ENCODE data around the gene BAHCC1. TPM values are rescaled to one million over a fixed set of nuclear protein-coding genes. Genes with fewer than 3 reads are reported as not detected.

The BAHCC1 gene
- total RNA-seq, 1 donor from 2014 or later = 74.3 TPM

- Mint-ChIP-seq H3K36me3 (no peaks in the 10 kb centered on the region), H3K9me3 (no peaks in the 10 kb centered on the region), H3K4me1 (ENCODE audit: unreplicated experiment) (peaks cover 33% of the 10 kb centered on the region), H3K27me3 (peaks cover 13% of the 10 kb centered on the region), H3K27ac (no peak overlapping the region), H3K4me3 (no peak overlapping the region)
- no peak for DNase-seq (ENCODE audit: extremely low spot score, unreplicated experiment)
- TF ChIP-seq CTCF (conservative IDR thresholded peaks at IDR 0.05) = no peak
Measured at GRCh38 chr17:81492706-81493105, 97.4 kb downstream of the BAHCC1 start.

GRCh38 chr17:81493198-81494038 is 98.2 kb downstream of the BAHCC1 start:
- Mint-ChIP-seq H3K27me3 (peaks cover 13% of the 10 kb centered on the region), H3K9me3 (no peaks in the 10 kb centered on the region), H3K36me3 (no peaks in the 10 kb centered on the region), H3K4me3 (no peak overlapping the region), H3K27ac (no peak overlapping the region), H3K4me1 (ENCODE audit: unreplicated experiment) (peaks cover 33% of the 10 kb centered on the region)
- no peak for TF ChIP-seq CTCF (conservative IDR thresholded peaks at IDR 0.05)
- no peak for DNase-seq (ENCODE audit: extremely low spot score, unreplicated experiment)

GRCh38 chr17:81494626-81495377 is 99.5 kb downstream of the BAHCC1 start:
- no peak overlapping the region for H3K27ac Mint-ChIP-seq
- no peaks in the 10 kb centered on the region for H3K36me3 Mint-ChIP-seq
- peaks cover 28% of the 10 kb centered on the region for H3K4me1 Mint-ChIP-seq (ENCODE audit: unreplicated experiment)
- H3K27me3 Mint-ChIP-seq = peaks cover 9% of the 10 kb centered on the region
- no peak overlapping the region for H3K4me3 Mint-ChIP-seq
- no peak for DNase-seq (ENCODE audit: extremely low spot score, unreplicated experiment)
- no peaks in the 10 kb centered on the region for H3K9me3 Mint-ChIP-seq
- no peak for TF ChIP-seq CTCF (conservative IDR thresholded peaks at IDR 0.05)

GRCh38 chr17:81498953-81499600 is 103.8 kb downstream of the BAHCC1 start:
- H3K27me3 Mint-ChIP-seq = no peaks in the 10 kb centered on the region

More at GRCh38 chr17:81498953-81499600, 103.8 kb downstream of the BAHCC1 start:
- peak; percentile 71 for DNase-seq (ENCODE audit: extremely low spot score, unreplicated experiment)
- no peak for TF ChIP-seq CTCF (conservative IDR thresholded peaks at IDR 0.05)
- Mint-ChIP-seq H3K4me3 (no peak overlapping the region), H3K36me3 (no peaks in the 10 kb centered on the region), H3K27ac (no peak overlapping the region), H3K9me3 (no peaks in the 10 kb centered on the region), H3K4me1 (ENCODE audit: unreplicated experiment) (peaks cover 9% of the 10 kb centered on the region)
